ES-I3 (cell line): ENCODE results near the gene GFRA4.

ENCODE experiments used
- H3K36me3 ChIP-seq: 2 replicates; pipeline ENCODE4 v1.6.1; 2013; ENCODE audit warnings: mild to moderate bottlenecking, low read length, control low read depth, moderate library complexity; ENCODE audit not compliant: insufficient read depth
- H3K4me1 ChIP-seq: 2 replicates; pipeline ENCODE4 v1.6.1; 2013; ENCODE audit warnings: mild to moderate bottlenecking, control low read depth, low read length; ENCODE audit not compliant: insufficient read depth
- H3K9ac ChIP-seq: 2 replicates; pipeline ENCODE4 v1.6.1; 2013; ENCODE audit warnings: low read depth, mild to moderate bottlenecking, low read length, moderate library complexity
- H3K9me3 ChIP-seq: 2 replicates; pipeline ENCODE4 v1.6.1; 2013; ENCODE audit warnings: mild to moderate bottlenecking, low read length, moderate library complexity; ENCODE audit not compliant: control insufficient read depth, insufficient read depth

GFRA4 gene

GRCh38 chr20:3663031-3663701 lies at the start of gene GFRA4:
Gene GFRA4, minus strand, starts transcription at chr20:3663399. Its CDS starts 0 bp downstream, at chr20:3663399.
- no peaks in the 10 kb centered on the region for H3K36me3 ChIP-seq
- peaks cover 6% of the 10 kb centered on the region; the same call in 1 of the 2 replicates for H3K4me1 ChIP-seq
- no peaks in the 10 kb centered on the region; the same call in 1 of the 2 replicates for H3K9me3 ChIP-seq
- H3K9ac ChIP-seq, result no peak within 1 kb of the TSS

- Histone ChIP-seq H3K36me3 (no peaks in the 10 kb centered on the region), H3K9ac (no peak within 1 kb of the TSS), H3K4me1 (no peaks in the 10 kb centered on the region; the same call in 1 of the 2 replicates), H3K9me3 (no peaks in the 10 kb centered on the region)
Observed at GRCh38 chr20:3712279-3712873, 49.2 kb upstream of the GFRA4 start, which contains the start of gene SIGLEC1. Gene SIGLEC1, minus strand, starts transcription at chr20:3712600. Its CDS starts 5,472 bp downstream, at chr20:3707128.

GRCh38 chr20:3711484-3711941 lies 48.3 kb upstream of the GFRA4 start:
- Histone ChIP-seq H3K9ac (no peak overlapping the region), H3K36me3 (no peaks in the 10 kb centered on the region), H3K4me1 (no peaks in the 10 kb centered on the region; the same call in 1 of the 2 replicates), H3K9me3 (no peaks in the 10 kb centered on the region)

- no peak overlapping the region for H3K9ac ChIP-seq
- H3K4me1 ChIP-seq, result no peaks in the 10 kb centered on the region; the same call in 1 of the 2 replicates
- no peaks in the 10 kb centered on the region for H3K9me3 ChIP-seq
- no peaks in the 10 kb centered on the region for H3K36me3 ChIP-seq
Observed at GRCh38 chr20:3710703-3711483, 47.7 kb upstream of the GFRA4 start.

GRCh38 chr20:3710011-3710466 lies 46.8 kb upstream of the GFRA4 start:
- Histone ChIP-seq H3K9ac (no peak overlapping the region), H3K36me3 (no peaks in the 10 kb centered on the region), H3K4me1 (no peaks in the 10 kb centered on the region; the same call in 1 of the 2 replicates), H3K9me3 (no peaks in the 10 kb centered on the region)

- no peaks in the 10 kb centered on the region for H3K36me3 ChIP-seq
Observed at GRCh38 chr20:3707508-3707899, 44.3 kb upstream of the GFRA4 start.

GRCh38 chr20:3706774-3707507 lies 43.7 kb upstream of the GFRA4 start:
- no peaks in the 10 kb centered on the region for H3K36me3 ChIP-seq
- H3K4me1 ChIP-seq, result no peaks in the 10 kb centered on the region; the same call in 1 of the 2 replicates
- H3K9me3 ChIP-seq, result no peaks in the 10 kb centered on the region
- H3K9ac ChIP-seq, result no peak overlapping the region

More at GRCh38 chr20:3707508-3707899, 44.3 kb upstream of the GFRA4 start:
- Histone ChIP-seq H3K9ac (no peak overlapping the region), H3K4me1 (no peaks in the 10 kb centered on the region; the same call in 1 of the 2 replicates), H3K9me3 (no peaks in the 10 kb centered on the region)

GRCh38 chr20:3705970-3706739 lies 43.0 kb upstream of the GFRA4 start:
- no peaks in the 10 kb centered on the region; the same call in 1 of the 2 replicates for H3K4me1 ChIP-seq
- H3K9me3 ChIP-seq, result no peaks in the 10 kb centered on the region
- H3K9ac ChIP-seq, result no peak overlapping the region
- no peaks in the 10 kb centered on the region for H3K36me3 ChIP-seq

- Histone ChIP-seq H3K4me1 (no peaks in the 10 kb centered on the region; the same call in 1 of the 2 replicates), H3K9me3 (no peaks in the 10 kb centered on the region), H3K36me3 (no peaks in the 10 kb centered on the region), H3K9ac (no peak overlapping the region)
Observed at GRCh38 chr20:3705491-3705969, 42.3 kb upstream of the GFRA4 start.

- H3K4me1 ChIP-seq, result no peaks in the 10 kb centered on the region
- H3K9me3 ChIP-seq, result no peaks in the 10 kb centered on the region
- no peaks in the 10 kb centered on the region for H3K36me3 ChIP-seq
- H3K9ac ChIP-seq, result no peak overlapping the region
Observed at GRCh38 chr20:3704087-3704486, 40.9 kb upstream of the GFRA4 start.

GRCh38 chr20:3702611-3703391 lies 39.6 kb upstream of the GFRA4 start:
- no peak overlapping the region for H3K9ac ChIP-seq
- H3K4me1 ChIP-seq, result no peaks in the 10 kb centered on the region
- no peaks in the 10 kb centered on the region for H3K36me3 ChIP-seq
- H3K9me3 ChIP-seq, result no peaks in the 10 kb centered on the region

- no peaks in the 10 kb centered on the region for H3K36me3 ChIP-seq
- H3K4me1 ChIP-seq, result no peaks in the 10 kb centered on the region
- no peak overlapping the region for H3K9ac ChIP-seq
- no peaks in the 10 kb centered on the region for H3K9me3 ChIP-seq
Observed at GRCh38 chr20:3701061-3701998, 38.1 kb upstream of the GFRA4 start.
